HG03354 (cell line): ENCODE data around the gene PKHD1.
"Not testable (repeated sequence)": the region's sequence is repeated elsewhere in the genome, so short reads cannot be mapped to it uniquely, and the experiment has no call there.

ENCODE experiments used
- ATAC-seq: cut with Tn5 transposase; IDR thresholded peaks from one replicate; pipeline ENCODE4 v1.9.1; 2021; ENCODE audit warnings: mild to moderate bottlenecking; ENCODE audit not compliant: unreplicated experiment, poor library complexity, severe bottlenecking

PKHD1 gene

GRCh38 chr6:51949526-51949925 lies 137.9 kb downstream of the PKHD1 start:
- no peak for ATAC-seq

GRCh38 chr6:51939695-51940094 lies 147.7 kb downstream of the PKHD1 start:
- ATAC-seq: not testable (repeated sequence)

GRCh38 chr6:51936531-51937290 lies 150.7 kb downstream of the PKHD1 start:
- no peak for ATAC-seq

GRCh38 chr6:51934098-51934497 lies 153.3 kb downstream of the PKHD1 start:
- peak; percentile 56 for ATAC-seq

- ATAC-seq: no peak
These were observed 154.5 kb downstream of the PKHD1 start for GRCh38 chr6:51932956-51933355.

- no peak for ATAC-seq
These were observed 156.8 kb downstream of the PKHD1 start for GRCh38 chr6:51930602-51931001.

- ATAC-seq: no peak
These were observed 157.4 kb downstream of the PKHD1 start for GRCh38 chr6:51929934-51930574.

- ATAC-seq: peak; percentile 71
These were observed 159.1 kb downstream of the PKHD1 start for GRCh38 chr6:51928320-51928719.

- ATAC-seq: no peak
These were observed 160.0 kb downstream of the PKHD1 start for GRCh38 chr6:51927450-51927849.

- ATAC-seq: no peak
These were observed 161.3 kb downstream of the PKHD1 start for GRCh38 chr6:51926125-51926524.

GRCh38 chr6:51922479-51922878 lies 164.9 kb downstream of the PKHD1 start:
- ATAC-seq: not testable (repeated sequence)

- not testable (repeated sequence) for ATAC-seq
These were observed 169.1 kb downstream of the PKHD1 start for GRCh38 chr6:51918347-51918746.

- ATAC-seq: no peak
These were observed 172.3 kb downstream of the PKHD1 start for GRCh38 chr6:51915098-51915497.

- no peak for ATAC-seq
These were observed 174.1 kb downstream of the PKHD1 start for GRCh38 chr6:51913265-51913664.

GRCh38 chr6:51910851-51911250 lies 176.6 kb downstream of the PKHD1 start:
- no peak for ATAC-seq

- ATAC-seq: no peak
These were observed 179.2 kb downstream of the PKHD1 start for GRCh38 chr6:51908243-51908642.

- ATAC-seq: no peak
These were observed 185.3 kb downstream of the PKHD1 start for GRCh38 chr6:51901766-51902764.

- ATAC-seq: no peak
These were observed 194.0 kb downstream of the PKHD1 start for GRCh38 chr6:51893366-51893765.

- ATAC-seq: no peak
These were observed 194.7 kb downstream of the PKHD1 start for GRCh38 chr6:51892750-51893149.

- no peak for ATAC-seq
These were observed 195.1 kb downstream of the PKHD1 start for GRCh38 chr6:51892339-51892738.
